ENCODE measurements around the gene AIG1.
"Not testable (repeated sequence)": the region's sequence is repeated elsewhere in the genome, so short reads cannot be mapped to it uniquely, and the experiment has no call there.

Gene AIG1

GRCh38 chr6:143267760-143268159, 207.1 kb downstream of the AIG1 start:
- DNase-seq, result no peak

DNA sequence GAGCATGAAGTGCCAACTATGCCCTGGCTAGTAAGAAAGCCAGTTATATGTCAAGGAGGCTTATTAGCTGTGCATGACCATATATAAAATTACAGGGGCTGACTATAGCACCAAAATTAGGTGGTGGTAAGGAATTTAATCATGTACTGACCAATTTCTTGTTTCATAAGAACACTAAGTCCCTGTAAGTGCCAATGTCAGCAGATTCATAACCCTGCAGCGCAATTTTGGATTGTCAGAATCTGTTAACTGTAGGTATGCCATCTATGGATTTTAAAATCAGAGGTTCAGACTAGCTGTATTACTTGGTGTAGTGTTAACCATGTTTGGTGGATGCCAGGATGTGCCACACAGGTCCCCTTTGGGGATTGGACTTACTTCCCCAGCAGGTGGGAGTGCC, 207.8 kb downstream of the AIG1 start:
- no peak for DNase-seq

- no peak for DNase-seq
These were observed 209.3 kb downstream of the AIG1 start for GRCh38 chr6:143270026-143270425.

GRCh38 chr6:143271024-143271423, 210.3 kb downstream of the AIG1 start:
- peak in 6 of 51 donors; percentile 1 to 14 (median 4) for DNase-seq

DNA sequence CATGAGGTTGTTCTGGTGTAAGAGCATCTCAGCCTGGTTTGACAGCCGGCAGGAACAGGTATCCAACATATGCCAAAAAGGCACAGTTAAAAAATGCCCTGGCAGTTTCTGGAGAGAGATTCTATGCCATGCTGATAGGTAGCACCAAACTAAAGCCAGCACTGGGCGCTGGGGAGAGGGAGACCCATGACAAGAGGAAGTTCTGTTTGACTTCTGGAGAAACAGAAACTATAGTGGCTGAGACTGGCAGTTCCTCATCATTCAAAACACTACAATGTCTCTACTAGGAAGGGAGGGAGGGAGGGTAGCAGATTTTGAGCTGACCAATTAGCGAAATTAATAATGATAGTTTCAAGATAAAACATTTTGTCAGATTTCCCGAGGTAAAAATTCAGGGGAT, 215.7 kb downstream of the AIG1 start:
- peak in 2 of 51 donors; percentile 1 to 3 for DNase-seq

DNA sequence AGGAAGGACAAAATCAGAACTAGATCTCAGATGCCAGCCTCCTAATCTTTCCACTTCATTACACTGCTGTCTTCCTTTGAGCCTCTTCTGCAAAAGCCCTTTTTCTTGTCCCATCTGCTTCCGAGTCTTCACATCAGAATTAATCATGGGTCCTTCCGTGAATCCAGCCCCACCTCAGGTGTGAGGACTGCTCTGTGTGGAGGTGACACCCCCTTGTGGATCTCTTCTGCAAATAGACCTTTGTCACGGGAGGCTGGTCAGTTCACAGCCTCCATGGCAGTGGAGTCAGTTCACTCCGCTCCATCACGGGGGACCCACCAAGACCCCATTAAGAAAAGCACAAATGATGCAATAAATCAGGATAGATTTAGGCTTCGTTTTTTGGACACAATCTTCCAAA, 218.7 kb downstream of the AIG1 start:
- DNase-seq, result no peak

GRCh38 chr6:143283887-143284645, 223.4 kb downstream of the AIG1 start:
- no peak for DNase-seq

- DNase-seq, result no peak
These were observed 225.6 kb downstream of the AIG1 start for GRCh38 chr6:143286251-143286795.

GRCh38 chr6:143288923-143289322, 228.2 kb downstream of the AIG1 start:
- no peak for DNase-seq

- no peak for DNase-seq
These were observed 229.5 kb downstream of the AIG1 start for GRCh38 chr6:143290206-143290605.

- DNase-seq, result no peak
These were observed 232.8 kb downstream of the AIG1 start for GRCh38 chr6:143293523-143293922.

DNA sequence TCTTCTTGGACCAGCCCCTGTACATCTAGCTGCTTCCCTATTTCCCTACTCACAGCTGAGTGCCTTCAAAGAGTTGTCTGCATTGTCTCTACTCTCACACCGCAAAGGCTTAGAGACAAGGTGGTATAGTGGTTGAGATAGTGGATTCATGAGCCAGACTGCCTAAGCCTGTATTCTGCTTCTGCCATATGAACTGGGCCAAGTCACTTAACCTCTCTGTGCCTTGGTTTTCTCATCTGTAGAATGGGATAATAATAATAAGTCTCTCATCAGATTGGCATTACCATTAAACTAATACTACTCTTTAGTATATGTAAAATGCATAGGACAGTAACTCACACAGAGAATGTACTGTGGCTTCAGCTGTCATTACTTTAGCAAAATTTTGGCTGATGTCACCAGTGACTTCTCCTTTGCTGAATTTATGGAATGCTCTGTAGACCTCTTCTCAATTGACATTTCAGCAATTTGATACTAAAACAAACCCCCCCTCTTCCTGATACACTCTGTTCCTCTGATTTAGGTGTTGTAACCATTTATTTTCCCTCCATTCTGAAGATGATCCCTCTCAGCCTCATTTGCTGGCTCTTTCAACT, 233.7 kb downstream of the AIG1 start:
- DNase-seq, result no peak

- no peak for DNase-seq
These were observed 235.2 kb downstream of the AIG1 start for GRCh38 chr6:143295932-143296331.

GRCh38 chr6:143298071-143298470, 237.4 kb downstream of the AIG1 start:
- no peak for DNase-seq

- no peak for DNase-seq
These were observed 238.8 kb downstream of the AIG1 start for GRCh38 chr6:143299253-143300166.

DNA sequence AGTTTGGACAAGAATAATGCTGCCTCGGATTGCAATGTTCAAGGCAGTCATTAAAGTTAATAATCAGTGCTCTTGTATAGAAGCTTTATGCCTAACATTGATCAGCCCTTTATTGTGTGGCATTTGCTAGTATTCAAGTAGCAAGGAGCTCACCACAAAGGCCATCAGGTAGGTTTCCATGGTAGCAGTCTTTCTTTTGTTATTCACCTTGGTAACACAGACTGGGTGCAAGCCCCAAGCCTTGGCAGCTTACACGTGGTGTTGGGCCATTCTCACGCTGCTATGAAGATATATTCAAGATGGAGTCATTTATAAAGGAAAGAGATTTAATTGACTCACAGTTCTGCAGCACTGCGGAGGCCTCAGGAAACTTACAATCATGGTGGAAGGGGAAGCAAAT, 240.5 kb downstream of the AIG1 start:
- DNase-seq, result no peak

DNA sequence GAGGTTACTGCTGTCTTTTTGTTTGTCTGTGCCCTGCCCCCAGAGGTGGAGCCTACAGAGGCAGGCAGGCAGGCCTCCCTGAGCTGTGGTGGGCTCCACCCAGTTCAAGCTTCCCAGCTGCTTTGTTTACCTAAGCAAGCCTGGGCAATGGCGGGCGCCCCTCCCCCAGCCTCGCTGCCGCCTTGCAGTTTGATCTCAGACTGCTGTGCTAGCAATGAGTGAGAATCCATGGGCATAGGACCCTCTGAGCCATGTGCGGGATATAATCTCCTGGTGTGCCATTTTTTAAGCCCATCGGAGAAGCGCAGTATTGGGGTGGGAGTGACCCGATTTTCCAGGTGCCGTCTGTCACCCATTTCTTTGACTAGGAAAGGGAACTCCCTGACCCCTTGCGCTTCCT, 247.1 kb downstream of the AIG1 start:
- not testable (repeated sequence) for DNase-seq

DNA sequence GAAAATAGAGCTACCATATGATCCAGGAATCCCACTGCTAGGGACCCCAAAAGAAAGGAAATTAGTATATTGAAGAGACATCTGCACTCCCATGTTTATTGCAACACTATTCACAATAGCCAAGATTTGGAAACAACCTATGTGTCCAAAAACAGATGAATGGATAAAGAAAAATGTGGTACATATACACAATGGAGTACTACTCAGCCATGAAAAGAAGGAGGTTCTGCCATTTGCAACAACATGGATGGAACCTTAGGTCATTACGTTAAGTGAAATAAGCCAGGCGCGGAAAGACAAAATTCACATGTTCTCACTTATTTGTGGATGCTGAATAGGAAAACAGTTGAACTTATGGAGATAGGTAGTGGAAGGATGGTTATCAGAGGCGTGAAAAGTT, 252.5 kb downstream of the AIG1 start:
- DNase-seq, result no peak

GRCh38 chr6:143321491-143322086, 260.9 kb downstream of the AIG1 start:
- DNase-seq, result no peak

GRCh38 chr6:143322386-143322785, 261.7 kb downstream of the AIG1 start:
- no peak for DNase-seq

- no peak for DNase-seq
These were observed 263.2 kb downstream of the AIG1 start for GRCh38 chr6:143323729-143324470.
